Measurements from ENCODE around the gene PSME2.

DNA sequence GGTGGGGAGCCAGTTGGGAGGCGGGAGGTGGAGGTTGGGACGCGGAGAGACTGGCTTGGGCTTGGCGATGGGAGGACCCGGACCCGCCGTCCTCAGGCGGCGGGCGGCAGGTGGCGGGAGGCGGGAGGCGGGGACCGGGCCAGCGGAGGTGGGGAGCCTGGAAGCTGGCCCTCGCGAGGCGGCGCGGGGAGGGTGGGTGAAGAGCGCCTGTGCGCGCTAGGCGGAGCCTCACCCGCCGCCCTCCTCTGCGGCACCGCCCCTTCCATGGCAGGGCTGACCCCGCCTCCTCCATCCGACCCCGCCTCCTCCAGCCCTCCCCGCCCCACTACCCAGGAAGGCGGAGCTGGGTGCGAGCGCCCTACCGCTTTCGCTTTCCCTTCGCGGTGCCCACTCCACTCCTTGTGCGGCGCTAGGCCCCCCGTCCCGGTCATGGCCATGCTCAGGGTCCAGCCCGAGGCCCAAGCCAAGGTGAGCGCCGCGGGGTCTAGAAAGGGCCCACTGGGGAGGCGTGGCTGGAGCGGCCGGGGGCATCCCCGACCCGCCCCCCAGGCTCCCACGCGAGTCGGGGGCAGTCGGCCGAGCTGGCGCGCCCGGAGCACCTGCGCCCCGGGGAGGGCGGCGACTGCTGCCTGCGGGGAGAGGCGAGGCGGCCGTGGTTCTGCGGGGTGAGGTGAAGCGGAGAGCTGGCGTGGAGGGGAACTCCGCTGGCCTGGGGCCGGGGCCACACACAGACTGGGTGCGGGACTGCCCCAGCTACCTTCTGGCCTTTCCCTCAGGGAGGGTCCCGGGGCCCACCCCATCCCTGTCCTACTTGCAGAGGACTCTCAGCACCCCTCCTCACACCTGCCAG, 10.4 kb downstream of the PSME2 start, which contains the start of gene PSME1:
- TF ChIP-seq, protein P1, sequence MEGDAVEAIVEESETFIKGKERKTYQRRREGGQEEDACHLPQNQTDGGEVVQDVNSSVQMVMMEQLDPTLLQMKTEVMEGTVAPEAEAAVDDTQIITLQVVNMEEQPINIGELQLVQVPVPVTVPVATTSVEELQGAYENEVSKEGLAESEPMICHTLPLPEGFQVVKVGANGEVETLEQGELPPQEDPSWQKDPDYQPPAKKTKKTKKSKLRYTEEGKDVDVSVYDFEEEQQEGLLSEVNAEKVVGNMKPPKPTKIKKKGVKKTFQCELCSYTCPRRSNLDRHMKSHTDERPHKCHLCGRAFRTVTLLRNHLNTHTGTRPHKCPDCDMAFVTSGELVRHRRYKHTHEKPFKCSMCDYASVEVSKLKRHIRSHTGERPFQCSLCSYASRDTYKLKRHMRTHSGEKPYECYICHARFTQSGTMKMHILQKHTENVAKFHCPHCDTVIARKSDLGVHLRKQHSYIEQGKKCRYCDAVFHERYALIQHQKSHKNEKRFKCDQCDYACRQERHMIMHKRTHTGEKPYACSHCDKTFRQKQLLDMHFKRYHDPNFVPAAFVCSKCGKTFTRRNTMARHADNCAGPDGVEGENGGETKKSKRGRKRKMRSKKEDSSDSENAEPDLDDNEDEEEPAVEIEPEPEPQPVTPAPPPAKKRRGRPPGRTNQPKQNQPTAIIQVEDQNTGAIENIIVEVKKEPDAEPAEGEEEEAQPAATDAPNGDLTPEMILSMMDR (IDR thresholded peaks at IDR 0.05) = no peak
- TF ChIP-seq POLR2A (IDR thresholded peaks at IDR 0.05) = peak in 1 of 2 donors; percentile 59
